Measurements from ENCODE around the gene PIK3C2G.
"Not testable (repeated sequence)": the region's sequence is repeated elsewhere in the genome, so short reads cannot be mapped to it uniquely, and the experiment has no call there.

PIK3C2G gene

GRCh38 chr12:18655351-18655750 is 394.0 kb downstream of the PIK3C2G start:
- no peak for DNase-seq

GRCh38 chr12:18658179-18658578 is 396.9 kb downstream of the PIK3C2G start:
- DNase-seq = no peak

GRCh38 chr12:18658829-18659228 is 397.5 kb downstream of the PIK3C2G start:
- no peak for DNase-seq

- no peak for DNase-seq
Observed at GRCh38 chr12:18676141-18676540, 414.8 kb downstream of the PIK3C2G start.

GRCh38 chr12:18676996-18677588 is 415.8 kb downstream of the PIK3C2G start:
- no peak for DNase-seq

- no peak for DNase-seq
Observed at GRCh38 chr12:18681818-18682217, 420.5 kb downstream of the PIK3C2G start.

GRCh38 chr12:18683327-18684013 is 422.2 kb downstream of the PIK3C2G start:
- no peak for DNase-seq

- no peak for DNase-seq
Observed at GRCh38 chr12:18684430-18684829, 423.1 kb downstream of the PIK3C2G start.

- DNase-seq = no peak
Observed at GRCh38 chr12:18689771-18690170, 428.5 kb downstream of the PIK3C2G start.

GRCh38 chr12:18690653-18691052 is 429.3 kb downstream of the PIK3C2G start:
- DNase-seq = no peak

- DNase-seq = not testable (repeated sequence)
Observed at GRCh38 chr12:18693986-18694385, 432.7 kb downstream of the PIK3C2G start.

- no peak for DNase-seq
Observed at GRCh38 chr12:18696971-18697602, 435.8 kb downstream of the PIK3C2G start.

Data from NK-92 treated with Interleukin-12 subunit alpha and Interleukin-12 subunit beta, amount 100 ng/mL, for 24 hours (cell line).